Liver (tissue), 10 donors: ENCODE data around the gene CTAG1B. TPM values are rescaled to one million over a fixed set of nuclear protein-coding genes. Genes with fewer than 3 reads are reported as not detected.
"Not testable (repeated sequence)": the region's sequence is repeated elsewhere in the genome, so short reads cannot be mapped to it uniquely, and the experiment has no call there.

Experiments
- DNase-seq: peaks from one replicate; pipeline ENCODE4 v3.0.0-alpha.2; 2017; ENCODE audit warnings: low spot score
- H3K27ac ChIP-seq, 2 donors: one replicate each; pipeline ENCODE4 v1.7.0; 2013; ENCODE audit warnings: inconsistent platforms in 2 of 2, low read length in 2 of 2, control low read depth in 1 of 2, low read depth in 1 of 2, mild to moderate bottlenecking in 1 of 2
- H3K27me3 ChIP-seq, 4 donors: one replicate each; pipeline versions ENCODE4 v1.6.1 to v1.7.0; 2013; ENCODE audit warnings: low read length in 3 of 4, inconsistent platforms in 1 of 4, mild to moderate bottlenecking in 1 of 4, moderate library complexity in 1 of 4; ENCODE audit not compliant: control insufficient read depth in 4 of 4, insufficient read depth in 4 of 4
- H3K36me3 ChIP-seq, 4 donors: one replicate each; pipeline versions ENCODE4 v1.6.1 to v1.7.0; 2013; ENCODE audit warnings: low read length in 3 of 4, mild to moderate bottlenecking in 3 of 4, low read depth in 1 of 4, moderate library complexity in 1 of 4; ENCODE audit not compliant: control insufficient read depth in 4 of 4, insufficient read depth in 3 of 4
- H3K4me1 ChIP-seq, 4 donors: one replicate each; pipeline versions ENCODE4 v1.6.1 to v1.7.0; 2013; ENCODE audit warnings: low read length in 3 of 4, mild to moderate bottlenecking in 3 of 4, moderate library complexity in 1 of 4; ENCODE audit not compliant: control insufficient read depth in 4 of 4, insufficient read depth in 4 of 4
- H3K4me3 ChIP-seq, 3 donors: one replicate each; pipeline versions ENCODE4 v1.6.1 to v1.7.0; 2013; ENCODE audit warnings: low read length in 3 of 3, control low read depth in 1 of 3, low read depth in 1 of 3, mild to moderate bottlenecking in 1 of 3
- H3K9ac ChIP-seq, 2 donors: one replicate each; pipeline ENCODE4 v1.7.0; 2013; ENCODE audit warnings: low read length in 2 of 2, mild to moderate bottlenecking in 2 of 2, moderate library complexity in 2 of 2, control low read depth in 1 of 2, low read depth in 1 of 2
- H3K9me3 ChIP-seq, 4 donors: one replicate each; pipeline versions ENCODE4 v1.6.1 to v1.7.0; 2013; ENCODE audit warnings: low read length in 3 of 4; ENCODE audit not compliant: control insufficient read depth in 4 of 4
- WGBS: extraction: QIAGEN DNeasy Blood & Tissue Kit; methylation state at CpG from one replicate; pipeline ENCODE4 v1.1.7; 2013; 5-methylcytosine and 5-hydroxymethylcytosine counted together
- polyA plus RNA-seq, 2 donors: library from polyadenylated mRNA; stranded (reverse) in 1 of 2; unstranded in 1 of 2; fragments of 200-250 nt in 1 of 2; fragments of >200 nt in 1 of 2; fragmentation: Nextera tagmentation in 1 of 2; extraction: Ambion mirVana in 1 of 2; gene quantifications; one replicate each; pipeline versions ENCODE4 v1.2.1 to v1.2.3, GENCODE V29; 2013 to 2015
- small RNA-seq: library from RNA; depleted of rRNA; stranded (forward); fragments of <200 nt; gene quantifications from one replicate; pipeline ENCODE3, GENCODE V24; 2014
- total RNA-seq, 2 donors: library from RNA; depleted of rRNA; stranded (reverse); fragments of >200 nt; gene quantifications; one replicate each; pipeline ENCODE4 v1.2.3, GENCODE V29; 2014
- donor health status: healthy.
- donor health status: healthy.
- donor health status: healthy.
- donor health status: healthy.
- donor health status: healthy.

CTAG1B gene
- total and polyA plus RNA-seq, 4 donors, result not detected

DNA sequence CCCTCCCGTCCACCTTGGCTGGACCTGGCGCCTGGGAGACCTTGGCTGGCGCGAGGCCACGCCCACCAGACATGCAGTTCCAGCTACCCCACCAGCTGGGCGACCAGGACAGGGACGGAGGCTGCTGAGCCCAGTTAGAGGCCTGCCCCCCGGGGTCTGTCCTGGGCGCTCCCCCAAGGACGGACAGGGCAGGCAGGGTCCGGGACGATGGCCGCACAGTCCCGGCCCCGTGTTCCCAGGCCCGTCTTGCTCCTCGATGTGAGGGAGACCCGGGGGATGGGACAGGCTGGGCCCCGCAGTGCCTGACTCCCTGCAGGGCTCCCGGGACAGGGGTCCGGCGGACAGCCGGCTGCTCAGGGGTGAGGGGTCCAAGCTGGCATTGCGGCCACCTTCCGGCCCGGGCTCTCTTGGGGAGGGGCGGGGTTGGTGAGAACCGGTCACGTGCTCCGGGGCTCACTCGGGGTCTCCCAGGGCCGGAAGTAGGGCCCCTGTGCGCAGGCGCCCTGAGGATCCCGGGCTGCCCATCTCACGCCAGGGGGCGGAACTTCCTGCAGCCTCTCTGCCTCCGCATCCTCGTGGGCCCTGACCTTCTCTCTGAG, 34.4 kb downstream of the CTAG1B start, which contains the start of gene CTAG1A:
Gene CTAG1A, plus strand, starts transcription at position 549 of the 599 bp plus-strand sequence. CDS start 74 bp downstream, outside the sequence.
- no CpG with 5 or more reads among the region's 39 CpGs for WGBS
- not testable (repeated sequence) for H3K9ac ChIP-seq, H3K4me1 ChIP-seq, H3K4me3 ChIP-seq, H3K27ac ChIP-seq, H3K36me3 ChIP-seq, DNase-seq, H3K9me3 ChIP-seq, H3K27me3 ChIP-seq

DNA sequence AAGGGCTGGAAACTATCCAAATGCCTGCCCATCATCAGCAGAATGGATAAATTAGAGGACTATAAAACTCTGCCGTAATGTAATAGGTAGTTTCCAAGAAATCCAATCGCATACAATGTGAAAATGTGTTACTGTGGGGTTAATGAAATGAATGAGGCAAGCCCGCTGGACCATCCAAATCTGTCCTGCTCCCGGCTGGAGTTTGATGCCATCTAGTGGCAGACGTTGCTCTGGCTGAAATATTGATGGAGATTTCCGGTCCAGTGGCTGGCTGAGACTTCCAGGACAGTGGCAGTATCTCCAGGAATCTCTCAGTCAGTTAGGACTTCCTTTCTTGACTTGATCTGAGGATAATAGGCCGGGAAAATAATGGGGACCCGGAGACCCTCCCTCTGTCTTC, 36.1 kb downstream of the CTAG1B start:
- no CpG with 5 or more reads among the region's 8 CpGs for WGBS
- DNase-seq, H3K4me1 ChIP-seq, H3K4me3 ChIP-seq, H3K36me3 ChIP-seq, H3K9ac ChIP-seq, H3K9me3 ChIP-seq, H3K27ac ChIP-seq, H3K27me3 ChIP-seq: not testable (repeated sequence)

DNA sequence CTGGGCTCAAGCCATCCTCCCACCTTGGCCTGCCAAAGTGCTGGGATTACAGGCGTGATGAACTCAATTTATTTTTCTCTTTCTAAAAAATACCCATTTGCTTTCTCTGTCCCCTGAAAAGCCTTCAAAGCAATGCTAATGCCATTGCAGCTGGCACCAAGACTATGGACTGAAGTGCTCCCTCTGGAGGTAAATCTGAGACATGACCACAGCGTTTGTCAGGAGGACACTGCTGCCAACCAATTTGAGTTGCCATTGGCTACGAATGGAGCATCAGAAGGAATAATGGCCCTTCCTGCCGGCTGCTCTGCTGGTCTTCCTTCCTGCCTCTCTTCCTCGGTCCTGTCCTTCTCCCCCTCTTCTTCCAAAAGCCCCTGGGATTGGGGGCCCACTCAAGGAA, 44.0 kb downstream of the CTAG1B start:
- not testable (repeated sequence) for H3K4me1 ChIP-seq, H3K9me3 ChIP-seq, H3K36me3 ChIP-seq, H3K27me3 ChIP-seq, H3K27ac ChIP-seq, H3K4me3 ChIP-seq, DNase-seq, H3K9ac ChIP-seq
- no CpG with 5 or more reads among the region's 5 CpGs for WGBS

- not testable (repeated sequence) for H3K9me3 ChIP-seq, H3K4me3 ChIP-seq, H3K36me3 ChIP-seq, H3K27me3 ChIP-seq, H3K4me1 ChIP-seq, H3K27ac ChIP-seq, DNase-seq, H3K9ac ChIP-seq
- WGBS, result no CpG with 5 or more reads among the region's 10 CpGs
These were observed 46.0 kb downstream of the CTAG1B start for GRCh38 chrX:154573061-154573460.

GRCh38 chrX:154570361-154570760, 48.7 kb downstream of the CTAG1B start:
- not testable (repeated sequence) for H3K27me3 ChIP-seq, H3K9ac ChIP-seq, H3K4me3 ChIP-seq, H3K9me3 ChIP-seq, H3K4me1 ChIP-seq, DNase-seq, H3K36me3 ChIP-seq, H3K27ac ChIP-seq
- no CpG with 5 or more reads among the region's 11 CpGs for WGBS

Small RNA genes lying within 50 kb of the gene (small RNA-seq; reads per million reads assigned to genes)
- not detected for gene AC244090.1
- not detected for gene AC244107.2

Other genes starting within 250 kb of the CTAG1B start
- gene FLNA, start 244.6 kb downstream of the CTAG1B start, total RNA-seq, result 100 to 1,000 TPM; 150 to 152 TPM
- gene FLNA, start 244.6 kb downstream of the CTAG1B start, polyA plus RNA-seq, result 10 to 100 TPM; 23.4 to 84.8 TPM
- 10 to 100 TPM; 11.6 to 18.5 TPM for gene EMD, start 240.0 kb downstream of the CTAG1B start, total RNA-seq
- 10 to 100 TPM; 15.5 to 38.0 TPM for gene EMD, start 240.0 kb downstream of the CTAG1B start, polyA plus RNA-seq
- gene RPL10, start 220.9 kb downstream of the CTAG1B start, total RNA-seq, result 1,000 to 10,000 TPM; 1,323 to 1,523 TPM
- gene RPL10, start 220.9 kb downstream of the CTAG1B start, polyA plus RNA-seq, result 1,000 to 10,000 TPM in 1 of 2 donors, 100 to 1,000 TPM in 1; 446 to 1,644 TPM
- 10 to 100 TPM; 14.6 to 22.1 TPM for gene DNASE1L1, start 210.0 kb downstream of the CTAG1B start, total RNA-seq
- gene DNASE1L1, start 210.0 kb downstream of the CTAG1B start, polyA plus RNA-seq, result 10 to 100 TPM in 1 of 2 donors, 1 to 10 TPM in 1; 9.3 to 18.7 TPM
- gene TAFAZZIN, start 207.7 kb downstream of the CTAG1B start, total RNA-seq, result 10 to 100 TPM in 1 of 2 donors, 1 to 10 TPM in 1; 7.8 to 15.6 TPM
- 10 to 100 TPM; 10.6 to 16.3 TPM for gene TAFAZZIN, start 207.7 kb downstream of the CTAG1B start, polyA plus RNA-seq
- gene ATP6AP1, start 190.6 kb downstream of the CTAG1B start, total RNA-seq, result 10 to 100 TPM; 35.2 to 38.5 TPM
- 10 to 100 TPM; 43.1 to 43.3 TPM for gene ATP6AP1, start 190.6 kb downstream of the CTAG1B start, polyA plus RNA-seq
- gene GDI1, start 182.1 kb downstream of the CTAG1B start, total RNA-seq, result 10 to 100 TPM; 13.3 to 27.7 TPM
- gene GDI1, start 182.1 kb downstream of the CTAG1B start, polyA plus RNA-seq, result 10 to 100 TPM; 12.8 to 35.6 TPM
- 10 to 100 TPM; 10.9 to 13.4 TPM for gene FAM50A, start 175.1 kb downstream of the CTAG1B start, total RNA-seq
- 10 to 100 TPM; 14.6 to 25.1 TPM for gene FAM50A, start 175.1 kb downstream of the CTAG1B start, polyA plus RNA-seq
- gene PLXNA3, start 161.0 kb downstream of the CTAG1B start, total RNA-seq, result 1 to 10 TPM; 1.1 to 1.7 TPM
- 1 to 10 TPM; 1.3 to 1.7 TPM for gene PLXNA3, start 161.0 kb downstream of the CTAG1B start, polyA plus RNA-seq
- 10 to 100 TPM in 1 of 2 donors, 1 to 10 TPM in 1; 8.5 to 18.1 TPM for gene LAGE3, start 140.0 kb downstream of the CTAG1B start, total RNA-seq
- gene LAGE3, start 140.0 kb downstream of the CTAG1B start, polyA plus RNA-seq, result 10 to 100 TPM; 12.4 to 13.1 TPM
- 10 to 100 TPM; 19.8 to 22.2 TPM for gene UBL4A, start 132.7 kb downstream of the CTAG1B start, total RNA-seq
- gene UBL4A, start 132.7 kb downstream of the CTAG1B start, polyA plus RNA-seq, result 10 to 100 TPM; 13.9 to 21.9 TPM
- 1 to 10 TPM; 3.5 to 5.6 TPM for gene SLC10A3, start 128.7 kb downstream of the CTAG1B start, total RNA-seq
- 1 to 10 TPM; 3.2 to 5.4 TPM for gene SLC10A3, start 128.7 kb downstream of the CTAG1B start, polyA plus RNA-seq
- gene FAM3A, start 103.0 kb downstream of the CTAG1B start, total RNA-seq, result 10 to 100 TPM; 11.6 to 33.5 TPM
- 10 to 100 TPM; 35.0 to 36.3 TPM for gene FAM3A, start 103.0 kb downstream of the CTAG1B start, polyA plus RNA-seq
- gene G6PD, start 72.4 kb downstream of the CTAG1B start, total RNA-seq, result 10 to 100 TPM in 1 of 2 donors, 1 to 10 TPM in 1; 6.9 to 23.6 TPM
- 1 to 10 TPM; 1.9 to 4.0 TPM for gene G6PD, start 72.4 kb downstream of the CTAG1B start, polyA plus RNA-seq
- gene IKBKG, start 71.7 kb downstream of the CTAG1B start, total RNA-seq, result 10 to 100 TPM; 17.1 to 46.0 TPM
- 10 to 100 TPM; 26.0 to 74.1 TPM for gene IKBKG, start 71.7 kb downstream of the CTAG1B start, polyA plus RNA-seq
- gene CTAG1A, start 34.1 kb downstream of the CTAG1B start, total RNA-seq, result not detected
- gene CTAG1A, start 34.1 kb downstream of the CTAG1B start, polyA plus RNA-seq, result not detected
- gene CTAG2, start 34.3 kb upstream of the CTAG1B start, total RNA-seq, result not detected
- not detected for gene CTAG2, start 34.3 kb upstream of the CTAG1B start, polyA plus RNA-seq
- 10 to 100 TPM in 1 of 2 donors, 1 to 10 TPM in 1; 2.5 to 10.4 TPM for gene GAB3, start 131.8 kb upstream of the CTAG1B start, total RNA-seq
- gene GAB3, start 131.8 kb upstream of the CTAG1B start, polyA plus RNA-seq, result under 1 TPM; 0.66 to 0.75 TPM
- 10 to 100 TPM; 18.7 to 21.9 TPM for gene DKC1, start 143.6 kb upstream of the CTAG1B start, total RNA-seq
- 10 to 100 TPM; 14.0 to 14.3 TPM for gene DKC1, start 143.6 kb upstream of the CTAG1B start, polyA plus RNA-seq
- 100 to 1,000 TPM in 1 of 2 donors, 10 to 100 TPM in 1; 24.3 to 168 TPM for gene MPP1, start 186.2 kb upstream of the CTAG1B start, total RNA-seq
- 10 to 100 TPM; 13.8 to 22.5 TPM for gene MPP1, start 186.2 kb upstream of the CTAG1B start, polyA plus RNA-seq
- gene SMIM9, start 215.4 kb upstream of the CTAG1B start, total RNA-seq, result under 1 TPM in 1 of 2 donors, not detected in 1; 0.50 TPM
- gene SMIM9, start 215.4 kb upstream of the CTAG1B start, polyA plus RNA-seq, result not detected